ENCODE results near the gene PNPLA1. TPM values are rescaled to one million over a fixed set of nuclear protein-coding genes. Genes with fewer than 3 reads are reported as not detected.

Gene PNPLA1
- total RNA-seq, 2 donors from 2014 or later = not detected

GRCh38 chr6:36226438-36227047 is 43.3 kb upstream of the PNPLA1 start:
- Histone ChIP-seq H3K9me3 (ENCODE audit: control insufficient read depth, low read length) (no peaks in the 10 kb centered on the region), H3K27me3 (ENCODE audit: control insufficient read depth, insufficient read depth, low read length, poor library complexity, severe bottlenecking) (no peaks in the 10 kb centered on the region), H3K4me1 (ENCODE audit: control insufficient read depth, insufficient read depth, low read length) (peaks cover 32% of the 10 kb centered on the region), H3K4me3 (ENCODE audit: low read length) (no peak overlapping the region), H3K9ac (ENCODE audit: extremely low read depth, low read length, poor library complexity, severe bottlenecking) (no peak overlapping the region), H3K36me3 (ENCODE audit: control insufficient read depth, insufficient read depth, low read length) (peaks cover 82% of the 10 kb centered on the region), H3K27ac (ENCODE audit: low read depth, low read length) (no peak overlapping the region)
- TF ChIP-seq, protein P1, sequence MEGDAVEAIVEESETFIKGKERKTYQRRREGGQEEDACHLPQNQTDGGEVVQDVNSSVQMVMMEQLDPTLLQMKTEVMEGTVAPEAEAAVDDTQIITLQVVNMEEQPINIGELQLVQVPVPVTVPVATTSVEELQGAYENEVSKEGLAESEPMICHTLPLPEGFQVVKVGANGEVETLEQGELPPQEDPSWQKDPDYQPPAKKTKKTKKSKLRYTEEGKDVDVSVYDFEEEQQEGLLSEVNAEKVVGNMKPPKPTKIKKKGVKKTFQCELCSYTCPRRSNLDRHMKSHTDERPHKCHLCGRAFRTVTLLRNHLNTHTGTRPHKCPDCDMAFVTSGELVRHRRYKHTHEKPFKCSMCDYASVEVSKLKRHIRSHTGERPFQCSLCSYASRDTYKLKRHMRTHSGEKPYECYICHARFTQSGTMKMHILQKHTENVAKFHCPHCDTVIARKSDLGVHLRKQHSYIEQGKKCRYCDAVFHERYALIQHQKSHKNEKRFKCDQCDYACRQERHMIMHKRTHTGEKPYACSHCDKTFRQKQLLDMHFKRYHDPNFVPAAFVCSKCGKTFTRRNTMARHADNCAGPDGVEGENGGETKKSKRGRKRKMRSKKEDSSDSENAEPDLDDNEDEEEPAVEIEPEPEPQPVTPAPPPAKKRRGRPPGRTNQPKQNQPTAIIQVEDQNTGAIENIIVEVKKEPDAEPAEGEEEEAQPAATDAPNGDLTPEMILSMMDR (conservative IDR thresholded peaks at IDR 0.05) = no peak
- Mint-ChIP-seq H3K36me3 (ENCODE audit: low read depth) (peaks cover 73% of the 10 kb centered on the region), H3K9me3 (no peaks in the 10 kb centered on the region), H3K27me3 (ENCODE audit: insufficient read depth) (no peaks in the 10 kb centered on the region), H3K4me3 (no peak overlapping the region), H3K27ac (no peak overlapping the region), H3K4me1 (peaks cover 17% of the 10 kb centered on the region)
- WGBS, 2 experiments (ENCODE audit: insufficient coverage in 1 of 2, insufficient read length in 1 of 2) = 60 to 87% methylated on average over 1 to 4 of the region's 4 CpGs
- peak; percentile 33 for DNase-seq

DNA sequence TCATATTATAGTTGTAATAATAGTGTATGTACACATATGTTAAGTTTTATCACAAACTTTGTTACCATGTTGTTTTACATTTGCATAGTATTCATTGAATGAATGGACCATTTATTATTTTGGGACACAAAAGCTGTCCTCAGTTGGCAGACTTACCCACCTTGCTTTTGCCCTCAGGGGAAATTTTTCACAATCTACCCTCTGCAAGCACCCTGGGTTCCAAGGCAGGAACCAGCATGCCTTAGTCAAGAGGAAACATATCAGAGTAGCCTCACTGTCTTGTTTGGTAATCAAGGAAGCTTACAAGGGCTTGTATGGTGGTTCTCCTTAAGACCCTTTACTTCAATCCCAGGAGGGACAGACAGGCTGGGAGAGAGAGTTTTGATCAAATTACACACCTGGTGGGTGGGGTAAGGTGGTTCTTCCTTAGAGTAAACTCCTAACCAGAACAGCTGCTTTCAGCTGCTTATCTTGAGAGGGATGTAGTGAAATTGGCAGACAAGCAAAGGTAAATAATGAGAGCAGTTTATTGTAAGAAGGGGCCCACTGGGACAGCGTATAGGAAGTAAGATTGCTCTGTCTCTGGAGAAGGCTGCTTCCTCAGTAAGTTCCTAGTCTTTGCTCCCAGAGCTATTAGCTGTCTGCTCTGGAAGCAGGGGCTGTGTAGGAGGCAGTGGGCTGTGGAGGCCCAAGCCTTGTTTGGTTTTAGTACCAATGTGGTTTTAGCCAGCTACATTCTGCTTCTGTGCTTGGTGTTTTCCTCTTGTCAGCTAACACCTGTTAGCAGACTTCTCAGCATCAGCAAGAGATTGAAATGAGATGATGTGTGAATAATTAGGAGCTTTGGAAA is 42.3 kb upstream of the PNPLA1 start:
- H3K27me3 Mint-ChIP-seq (ENCODE audit: insufficient read depth) = no peaks in the 10 kb centered on the region
- Histone ChIP-seq H3K9me3 (ENCODE audit: control insufficient read depth, low read length) (no peaks in the 10 kb centered on the region), H3K27me3 (ENCODE audit: control insufficient read depth, insufficient read depth, low read length, poor library complexity, severe bottlenecking) (no peaks in the 10 kb centered on the region), H3K36me3 (ENCODE audit: control insufficient read depth, insufficient read depth, low read length) (peaks cover 82% of the 10 kb centered on the region), H3K4me1 (ENCODE audit: control insufficient read depth, insufficient read depth, low read length) (peaks cover 32% of the 10 kb centered on the region), H3K27ac (ENCODE audit: low read depth, low read length) (no peak overlapping the region), H3K4me3 (ENCODE audit: low read length) (no peak overlapping the region), H3K9ac (ENCODE audit: extremely low read depth, low read length, poor library complexity, severe bottlenecking) (no peak overlapping the region)
- TF ChIP-seq, protein P1 (conservative IDR thresholded peaks at IDR 0.05) = no peak
- H3K4me3 Mint-ChIP-seq = no peak overlapping the region
- peaks cover 17% of the 10 kb centered on the region for H3K4me1 Mint-ChIP-seq
- peaks cover 70% of the 10 kb centered on the region for H3K36me3 Mint-ChIP-seq (ENCODE audit: low read depth)
- H3K9me3 Mint-ChIP-seq = no peaks in the 10 kb centered on the region
- no peak overlapping the region for H3K27ac Mint-ChIP-seq
- 73% methylated on average over 1 of the region's 1 CpG; no CpG with 5 or more reads in 1 of the 2 experiments for WGBS, 2 experiments (ENCODE audit: insufficient coverage in 1 of 2, insufficient read length in 1 of 2)
- DNase-seq = peak; percentile 31

DNA sequence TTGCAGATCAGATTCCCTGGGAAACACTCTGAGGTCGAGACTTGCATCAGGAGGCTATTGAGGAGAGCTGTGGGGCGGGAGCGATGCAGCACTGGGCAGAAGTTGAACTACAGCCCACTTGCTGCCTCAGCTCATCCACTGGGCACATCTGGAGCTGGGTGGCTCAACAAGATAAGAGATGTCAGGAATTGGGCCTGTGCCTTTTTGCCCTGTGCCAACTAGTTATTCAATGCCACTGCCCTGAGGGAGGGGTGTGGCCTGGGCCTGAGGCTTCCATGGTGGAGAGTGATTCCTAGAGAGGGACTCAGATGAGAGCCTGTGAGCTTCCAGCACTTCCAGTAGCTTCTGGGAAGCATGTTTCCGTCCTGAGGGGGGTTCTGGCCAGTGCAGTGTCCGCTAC is 40.6 kb upstream of the PNPLA1 start:
- no peak for DNase-seq
- H3K36me3 ChIP-seq (ENCODE audit: control insufficient read depth, insufficient read depth, low read length) = peaks cover 77% of the 10 kb centered on the region
- Mint-ChIP-seq H3K9me3 (no peaks in the 10 kb centered on the region), H3K4me1 (peaks cover 17% of the 10 kb centered on the region), H3K27me3 (ENCODE audit: insufficient read depth) (no peaks in the 10 kb centered on the region), H3K4me3 (no peak overlapping the region), H3K27ac (no peak overlapping the region), H3K36me3 (ENCODE audit: low read depth) (peaks cover 57% of the 10 kb centered on the region)
- 87 to 95% methylated on average over 3 to 5 of the region's 5 CpGs for WGBS, 2 experiments (ENCODE audit: insufficient coverage in 1 of 2, insufficient read length in 1 of 2)
- H3K4me3 ChIP-seq (ENCODE audit: low read length) = no peak overlapping the region
- no peak overlapping the region for H3K27ac ChIP-seq (ENCODE audit: low read depth, low read length)
- H3K9ac ChIP-seq (ENCODE audit: extremely low read depth, low read length, poor library complexity, severe bottlenecking) = no peak overlapping the region
- TF ChIP-seq, protein P1 (conservative IDR thresholded peaks at IDR 0.05) = no peak
- H3K27me3 ChIP-seq (ENCODE audit: control insufficient read depth, insufficient read depth, low read length, poor library complexity, severe bottlenecking) = no peaks in the 10 kb centered on the region
- peaks cover 32% of the 10 kb centered on the region for H3K4me1 ChIP-seq (ENCODE audit: control insufficient read depth, insufficient read depth, low read length)
- no peaks in the 10 kb centered on the region for H3K9me3 ChIP-seq (ENCODE audit: control insufficient read depth, low read length)

All from endodermal cell (in vitro differentiated cells).